DND-41 (cell line): ENCODE data around the gene LIN54.

Experiments
- ATAC-seq: fragments of 200-7000 bp; cut with Tn5 transposase; 3 replicates; pipeline ENCODE4 v1.9.1; 2021; ENCODE audit warnings: low read depth; ENCODE audit not compliant: insufficient read depth
- DNase-seq: peaks from one replicate; pipeline ENCODE4 v3.0.0-alpha.2; 2020
- H2AFZ ChIP-seq: 2 replicates; pipeline ENCODE4 v1.6.0; 2012; ENCODE audit warnings: low read depth, low read length
- H3K27ac ChIP-seq: 2 replicates; pipeline ENCODE4 v1.5.1; 2012; ENCODE audit warnings: low read length, inconsistent platforms
- H3K27me3 ChIP-seq: fragments of 200-600 bp; sonication (generic); 2 replicates; pipeline ENCODE4 v1.6.0; 2012; ENCODE audit warnings: low read length, mild to moderate bottlenecking, inconsistent platforms; ENCODE audit not compliant: insufficient read depth, poor library complexity
- H3K36me3 ChIP-seq: 2 replicates; pipeline ENCODE4 v1.5.1; 2012; ENCODE audit warnings: low read length, inconsistent platforms; ENCODE audit not compliant: insufficient read depth
- H3K4me1 ChIP-seq: 2 replicates; pipeline ENCODE4 v1.5.1; 2012; ENCODE audit warnings: mild to moderate bottlenecking, low read length; ENCODE audit not compliant: insufficient read depth
- H3K4me2 ChIP-seq: 2 replicates; pipeline ENCODE4 v1.6.0; 2012; ENCODE audit warnings: mild to moderate bottlenecking, moderate library complexity, low read length, inconsistent platforms; ENCODE audit not compliant: insufficient read depth
- H3K4me3 ChIP-seq, 2 experiments: fragments of 200-600 bp in 1 of 2; shearing (Covaris generic) in 1 of 2; 2 replicates each; pipeline ENCODE4 v1.5.1; 2012 to 2016; ENCODE audit warnings: inconsistent platforms in 2 of 2, low read length in 2 of 2, mild to moderate bottlenecking in 2 of 2, low read depth in 1 of 2, moderate library complexity in 1 of 2
- H3K79me2 ChIP-seq: 2 replicates; pipeline ENCODE4 v1.6.0; 2012; ENCODE audit warnings: low read length, inconsistent platforms; ENCODE audit not compliant: insufficient read depth
- H3K9ac ChIP-seq: 2 replicates; pipeline ENCODE4 v1.6.0; 2012; ENCODE audit warnings: low read depth, mild to moderate bottlenecking, inconsistent platforms, low read length, moderate library complexity
- H3K9me3 ChIP-seq: 2 replicates; pipeline ENCODE4 v1.5.1; 2012; ENCODE audit warnings: low read length, moderate library complexity, mild to moderate bottlenecking, inconsistent platforms; ENCODE audit not compliant: insufficient read depth, severe bottlenecking
- H4K20me1 ChIP-seq: 2 replicates; pipeline ENCODE4 v1.6.0; 2012; ENCODE audit warnings: low read length; ENCODE audit not compliant: insufficient read depth
- EZH2 ChIP-seq: IDR thresholded peaks from 3 replicates; pipeline ENCODE4 v1.6.1; 2012; ENCODE audit warnings: borderline replicate concordance, low read depth, mild to moderate bottlenecking, moderate library complexity, low read length, inconsistent platforms; ENCODE audit not compliant: severe bottlenecking
- TF ChIP-seq, protein P1 (sequence below): IDR thresholded peaks from 2 replicates; pipeline ENCODE4 v1.5.1; 2012; ENCODE audit warnings: borderline replicate concordance, low read length, moderate library complexity, mild to moderate bottlenecking; ENCODE audit not compliant: poor library complexity, severe bottlenecking; ENCODE audit errors: extremely low read depth

The LIN54 gene

DNA sequence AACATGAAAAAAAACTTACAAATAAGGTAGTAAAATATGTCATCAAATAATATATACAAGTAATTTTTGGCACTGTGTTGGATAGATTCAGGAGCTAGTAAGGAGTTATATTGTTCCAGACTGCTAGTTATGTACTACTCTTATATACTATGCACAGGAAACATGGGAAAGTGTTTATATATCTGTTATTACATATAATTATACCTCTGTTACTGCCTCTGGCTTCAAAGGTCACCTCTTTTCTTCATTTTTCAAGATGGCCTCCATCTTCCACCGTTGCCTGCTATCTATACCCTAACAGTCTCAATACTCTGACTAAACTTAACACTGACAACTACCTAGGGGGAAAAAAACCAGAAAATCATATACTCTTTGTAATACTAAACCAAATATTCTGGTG is 29.5 kb downstream of the LIN54 start:
- Histone ChIP-seq H2AFZ (no peak overlapping the region), H3K36me3 (peaks cover 60% of the 10 kb centered on the region), H3K79me2 (peaks cover 62% of the 10 kb centered on the region), H3K27ac (no peak overlapping the region), H4K20me1 (no peaks in the 10 kb centered on the region; the same call in 1 of the 2 replicates), H3K27me3 (no peaks in the 10 kb centered on the region), H3K4me3 (no peak overlapping the region), H3K9me3 (no peaks in the 10 kb centered on the region), H3K4me1 (no peaks in the 10 kb centered on the region), H3K4me2 (no peak overlapping the region), H3K9ac (no peak overlapping the region)
- no peak for TF ChIP-seq EZH2
- TF ChIP-seq, protein P1, sequence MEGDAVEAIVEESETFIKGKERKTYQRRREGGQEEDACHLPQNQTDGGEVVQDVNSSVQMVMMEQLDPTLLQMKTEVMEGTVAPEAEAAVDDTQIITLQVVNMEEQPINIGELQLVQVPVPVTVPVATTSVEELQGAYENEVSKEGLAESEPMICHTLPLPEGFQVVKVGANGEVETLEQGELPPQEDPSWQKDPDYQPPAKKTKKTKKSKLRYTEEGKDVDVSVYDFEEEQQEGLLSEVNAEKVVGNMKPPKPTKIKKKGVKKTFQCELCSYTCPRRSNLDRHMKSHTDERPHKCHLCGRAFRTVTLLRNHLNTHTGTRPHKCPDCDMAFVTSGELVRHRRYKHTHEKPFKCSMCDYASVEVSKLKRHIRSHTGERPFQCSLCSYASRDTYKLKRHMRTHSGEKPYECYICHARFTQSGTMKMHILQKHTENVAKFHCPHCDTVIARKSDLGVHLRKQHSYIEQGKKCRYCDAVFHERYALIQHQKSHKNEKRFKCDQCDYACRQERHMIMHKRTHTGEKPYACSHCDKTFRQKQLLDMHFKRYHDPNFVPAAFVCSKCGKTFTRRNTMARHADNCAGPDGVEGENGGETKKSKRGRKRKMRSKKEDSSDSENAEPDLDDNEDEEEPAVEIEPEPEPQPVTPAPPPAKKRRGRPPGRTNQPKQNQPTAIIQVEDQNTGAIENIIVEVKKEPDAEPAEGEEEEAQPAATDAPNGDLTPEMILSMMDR, result no peak
- no peak for ATAC-seq
- DNase-seq, result no peak

- Histone ChIP-seq H3K79me2 (peaks cover 28% of the 10 kb centered on the region; the same call in 1 of the 2 replicates), H3K4me3 (no peak overlapping the region), H3K27me3 (no peaks in the 10 kb centered on the region), H4K20me1 (no peaks in the 10 kb centered on the region), H3K9me3 (no peaks in the 10 kb centered on the region), H3K9ac (no peak overlapping the region), H3K4me2 (no peak overlapping the region), H3K36me3 (peaks cover 71% of the 10 kb centered on the region), H3K27ac (no peak overlapping the region), H2AFZ (no peak overlapping the region), H3K4me1 (no peaks in the 10 kb centered on the region)
- ATAC-seq, result no peak
- DNase-seq, result no peak
- TF ChIP-seq, protein P1, result no peak
- TF ChIP-seq EZH2, result no peak
Measured at GRCh38 chr4:82975792-82976191, 34.8 kb downstream of the LIN54 start.

DNA sequence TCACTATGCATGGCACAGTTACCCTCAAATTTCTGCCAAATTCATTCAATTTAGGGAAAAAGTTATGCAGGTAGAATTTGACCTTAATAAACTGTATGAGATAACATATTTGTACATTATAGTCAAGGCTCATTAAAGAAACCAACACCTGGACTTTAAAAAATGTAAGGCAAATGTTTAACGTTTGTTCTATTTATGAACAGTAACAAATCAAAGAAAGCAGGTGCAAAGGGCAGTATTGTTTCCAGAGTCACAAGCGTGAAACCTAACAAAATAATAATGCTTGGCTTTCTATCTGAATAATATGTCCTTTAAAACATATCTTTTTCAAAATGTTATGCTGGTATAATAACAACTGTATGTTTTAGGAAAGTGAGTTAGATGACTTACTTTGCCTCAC is 41.2 kb downstream of the LIN54 start:
- no peak overlapping the region for H3K27ac ChIP-seq
- DNase-seq (no peak), ATAC-seq (no peak)
- no peak overlapping the region for H3K9ac ChIP-seq
- no peak overlapping the region for H2AFZ ChIP-seq
- TF ChIP-seq, protein P1, result no peak
- no peak for TF ChIP-seq EZH2
- peaks cover 84% of the 10 kb centered on the region for H3K36me3 ChIP-seq
- H3K4me2 ChIP-seq, result no peak overlapping the region
- no peaks in the 10 kb centered on the region for H3K9me3 ChIP-seq
- H3K79me2 ChIP-seq, result peaks cover 13% of the 10 kb centered on the region; the same call in 1 of the 2 replicates
- no peaks in the 10 kb centered on the region for H3K27me3 ChIP-seq
- H3K4me3 ChIP-seq, result no peak overlapping the region
- H3K4me1 ChIP-seq, result no peaks in the 10 kb centered on the region
- H4K20me1 ChIP-seq, result no peaks in the 10 kb centered on the region

DNA sequence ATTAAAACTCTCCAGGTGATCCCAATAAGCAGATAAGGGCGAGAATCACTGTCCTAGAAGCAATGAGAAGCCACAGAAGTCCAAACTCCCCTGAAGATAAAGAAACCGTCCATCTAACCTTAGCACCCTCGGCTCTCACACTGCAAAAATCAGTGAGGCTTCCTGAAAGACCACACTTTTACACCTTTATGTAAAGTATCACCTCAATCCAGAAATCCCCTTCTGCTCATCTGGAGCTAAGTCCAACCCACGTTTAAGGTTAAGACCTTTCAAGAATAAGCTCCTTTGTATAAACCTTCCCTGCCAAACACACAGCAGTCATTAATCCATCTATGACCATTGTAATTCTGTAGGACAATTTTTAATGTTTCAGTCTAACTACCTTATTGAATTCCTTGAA is 41.7 kb downstream of the LIN54 start:
- Histone ChIP-seq H3K4me2 (no peak overlapping the region), H3K36me3 (peaks cover 86% of the 10 kb centered on the region), H3K27ac (no peak overlapping the region), H4K20me1 (no peaks in the 10 kb centered on the region), H2AFZ (no peak overlapping the region), H3K9me3 (no peaks in the 10 kb centered on the region), H3K79me2 (peaks cover 15% of the 10 kb centered on the region; the same call in 1 of the 2 replicates), H3K27me3 (no peaks in the 10 kb centered on the region), H3K9ac (no peak overlapping the region), H3K4me1 (no peaks in the 10 kb centered on the region), H3K4me3 (no peak overlapping the region)
- ATAC-seq (no peak), DNase-seq (no peak)
- no peak for TF ChIP-seq EZH2
- TF ChIP-seq, protein P1, result no peak
